ENCODE data around the gene ERICH4.

The ERICH4 gene

DNA sequence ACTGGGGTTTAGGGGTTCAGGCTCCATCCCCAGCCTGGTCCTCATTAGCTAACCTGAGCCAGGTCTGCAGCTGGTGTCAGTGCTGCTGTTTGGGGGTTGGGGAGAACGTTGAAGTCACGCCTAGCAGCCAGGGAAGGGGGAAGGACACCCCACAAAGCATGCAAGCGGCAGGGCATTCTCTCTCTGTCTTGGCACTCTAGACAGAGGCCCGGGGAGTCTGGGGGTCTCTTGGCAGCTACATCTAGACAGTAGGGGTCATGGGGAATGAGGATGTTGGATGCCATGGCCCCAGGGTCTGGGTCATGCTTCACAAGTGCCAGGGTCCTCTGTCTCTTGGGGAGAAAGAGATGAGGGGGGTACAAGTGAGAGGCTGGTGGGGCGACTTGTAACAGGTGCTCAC is 2.6 kb downstream of the ERICH4 start:
- DNase-seq (ENCODE audit: low read depth): no peak
- H3K4me3 ChIP-seq (ENCODE audit: low read depth, low read length): no peak overlapping the region
- TF ChIP-seq, protein P1, sequence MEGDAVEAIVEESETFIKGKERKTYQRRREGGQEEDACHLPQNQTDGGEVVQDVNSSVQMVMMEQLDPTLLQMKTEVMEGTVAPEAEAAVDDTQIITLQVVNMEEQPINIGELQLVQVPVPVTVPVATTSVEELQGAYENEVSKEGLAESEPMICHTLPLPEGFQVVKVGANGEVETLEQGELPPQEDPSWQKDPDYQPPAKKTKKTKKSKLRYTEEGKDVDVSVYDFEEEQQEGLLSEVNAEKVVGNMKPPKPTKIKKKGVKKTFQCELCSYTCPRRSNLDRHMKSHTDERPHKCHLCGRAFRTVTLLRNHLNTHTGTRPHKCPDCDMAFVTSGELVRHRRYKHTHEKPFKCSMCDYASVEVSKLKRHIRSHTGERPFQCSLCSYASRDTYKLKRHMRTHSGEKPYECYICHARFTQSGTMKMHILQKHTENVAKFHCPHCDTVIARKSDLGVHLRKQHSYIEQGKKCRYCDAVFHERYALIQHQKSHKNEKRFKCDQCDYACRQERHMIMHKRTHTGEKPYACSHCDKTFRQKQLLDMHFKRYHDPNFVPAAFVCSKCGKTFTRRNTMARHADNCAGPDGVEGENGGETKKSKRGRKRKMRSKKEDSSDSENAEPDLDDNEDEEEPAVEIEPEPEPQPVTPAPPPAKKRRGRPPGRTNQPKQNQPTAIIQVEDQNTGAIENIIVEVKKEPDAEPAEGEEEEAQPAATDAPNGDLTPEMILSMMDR (IDR thresholded peaks at IDR 0.05; ENCODE audit: insufficient read depth, low read depth, low read length, missing control alignments): no peak

DNA sequence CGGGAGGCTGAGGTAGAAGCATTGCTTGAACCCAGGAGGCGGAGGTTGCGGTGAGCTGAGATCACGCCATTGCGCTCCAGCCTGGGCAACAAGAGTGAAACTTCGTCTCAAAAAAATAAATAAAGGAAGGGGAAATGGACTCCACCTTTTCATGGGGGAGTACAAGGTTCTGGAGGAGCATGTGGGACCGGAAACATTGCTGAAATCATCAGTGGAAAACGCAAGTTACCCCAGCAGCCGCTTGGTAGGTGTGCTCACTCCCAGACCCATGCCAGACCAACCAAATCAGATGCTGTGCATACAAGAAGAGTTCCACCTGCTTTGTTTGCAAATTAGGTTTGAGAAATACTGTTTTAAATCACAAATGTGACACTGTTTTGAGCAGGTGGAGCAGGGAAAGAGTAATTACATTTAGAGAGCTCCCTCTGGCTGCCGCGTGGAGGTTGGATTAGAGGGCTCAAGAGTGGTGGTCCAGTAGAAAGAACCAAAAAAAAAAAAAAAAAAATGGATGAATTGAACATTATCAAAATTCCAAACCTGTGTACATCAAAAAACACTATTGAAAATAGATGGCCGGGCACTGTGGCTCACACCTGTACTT is 4.9 kb downstream of the ERICH4 start:
- no peak overlapping the region for H3K4me3 ChIP-seq (ENCODE audit: low read depth, low read length)
- no peak for DNase-seq (ENCODE audit: low read depth)
- TF ChIP-seq, protein P1 (IDR thresholded peaks at IDR 0.05; ENCODE audit: insufficient read depth, low read depth, low read length, missing control alignments): no peak

DNA sequence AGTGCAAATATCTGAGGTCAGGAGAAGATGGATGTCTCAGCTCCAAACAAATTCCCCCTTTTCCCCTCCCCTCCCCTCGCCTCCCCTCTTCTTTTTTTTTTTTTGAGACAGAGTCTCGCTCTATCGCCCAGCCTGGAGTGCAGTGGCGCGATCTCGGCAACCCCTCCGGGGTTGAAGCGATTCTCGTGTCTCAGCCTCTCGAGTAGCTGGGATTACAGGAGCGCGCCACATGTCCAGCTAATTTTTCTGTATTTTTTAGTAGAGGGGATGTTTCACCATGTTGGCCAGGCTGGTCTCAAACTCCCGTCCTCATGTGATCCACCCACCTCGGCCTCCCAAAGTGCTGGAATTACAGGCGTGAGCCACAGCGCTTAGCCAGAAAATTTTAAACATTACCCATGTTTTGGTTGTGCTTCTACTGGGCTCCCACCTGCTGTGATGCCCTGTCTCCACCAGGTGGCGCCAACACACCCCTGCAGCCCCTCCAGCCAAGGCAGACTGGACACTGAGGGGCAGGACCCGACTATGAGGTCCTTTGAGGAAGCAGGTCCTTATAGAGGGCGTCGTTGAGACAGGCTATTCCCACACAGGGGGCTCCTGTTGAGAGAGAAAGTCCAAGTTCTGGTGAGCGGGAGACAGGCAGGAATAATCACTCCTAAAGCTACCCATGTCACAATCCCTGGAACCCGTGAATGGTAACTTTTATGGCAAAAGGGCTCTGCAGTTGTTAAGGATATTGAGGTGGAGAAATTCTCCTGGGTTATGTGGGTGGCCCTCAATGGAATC is 6.3 kb downstream of the ERICH4 start:
- DNase-seq (ENCODE audit: low read depth): peak; percentile 87
- TF ChIP-seq, protein P1 (IDR thresholded peaks at IDR 0.05; ENCODE audit: insufficient read depth, low read depth, low read length, missing control alignments): peak; percentile 93
- H3K4me3 ChIP-seq (ENCODE audit: low read depth, low read length): peak overlapping the region; percentile 17

DNA sequence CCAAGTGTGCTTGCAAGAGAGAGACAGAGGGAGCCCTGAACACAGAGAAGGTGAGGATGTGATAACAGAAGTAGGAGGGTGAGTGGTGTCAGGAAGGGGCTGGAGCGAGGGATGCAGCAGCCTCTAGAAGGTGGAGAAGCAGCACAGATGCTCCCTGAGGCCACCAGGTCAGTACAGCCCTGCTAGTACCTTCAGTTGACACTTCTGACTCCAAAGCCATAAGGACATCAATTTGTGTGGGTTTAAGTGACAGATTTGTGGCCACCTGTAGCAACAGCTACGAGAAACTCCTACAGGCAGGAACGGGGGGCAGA is 6.9 kb downstream of the ERICH4 start:
- H3K4me3 ChIP-seq (ENCODE audit: low read depth, low read length): no peak overlapping the region
- DNase-seq (ENCODE audit: low read depth): no peak
- TF ChIP-seq, protein P1 (IDR thresholded peaks at IDR 0.05; ENCODE audit: insufficient read depth, low read depth, low read length, missing control alignments): no peak

DNA sequence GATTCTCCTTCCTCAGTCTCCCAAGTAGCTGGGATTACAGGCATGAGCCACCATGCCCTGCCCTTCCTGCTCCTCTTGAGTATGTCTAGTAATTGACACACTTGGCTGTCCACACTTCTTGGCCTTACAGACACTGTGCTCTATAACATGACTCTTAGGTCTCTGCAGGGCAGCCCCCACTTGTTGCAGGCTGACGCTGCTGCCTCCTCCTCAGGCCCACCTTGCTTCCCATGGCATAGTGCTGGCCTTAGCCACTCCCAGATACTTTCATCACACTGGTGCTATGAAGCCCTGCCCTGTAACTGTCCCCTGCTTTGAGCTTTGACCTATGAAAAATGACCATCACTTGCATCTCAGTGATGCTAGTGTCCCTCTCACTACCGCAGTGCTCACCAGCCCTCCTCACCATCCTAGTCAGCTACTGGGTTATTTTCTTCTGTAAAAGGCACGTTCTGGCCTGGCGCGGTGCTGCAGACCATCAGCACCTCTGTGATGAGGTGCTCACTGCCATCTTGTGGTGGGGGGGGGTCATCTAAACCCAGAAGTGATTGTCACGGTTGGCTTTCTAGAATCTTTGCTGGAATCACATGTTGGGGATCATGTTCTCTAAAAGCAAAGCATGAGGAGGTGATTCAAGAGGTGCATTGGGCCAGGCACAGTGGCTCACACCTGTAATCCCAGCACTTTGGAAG is 9.8 kb downstream of the ERICH4 start:
- DNase-seq (ENCODE audit: low read depth): no peak
- H3K4me3 ChIP-seq (ENCODE audit: low read depth, low read length): no peak overlapping the region
- TF ChIP-seq, protein P1 (IDR thresholded peaks at IDR 0.05; ENCODE audit: insufficient read depth, low read depth, low read length, missing control alignments): no peak

DNA sequence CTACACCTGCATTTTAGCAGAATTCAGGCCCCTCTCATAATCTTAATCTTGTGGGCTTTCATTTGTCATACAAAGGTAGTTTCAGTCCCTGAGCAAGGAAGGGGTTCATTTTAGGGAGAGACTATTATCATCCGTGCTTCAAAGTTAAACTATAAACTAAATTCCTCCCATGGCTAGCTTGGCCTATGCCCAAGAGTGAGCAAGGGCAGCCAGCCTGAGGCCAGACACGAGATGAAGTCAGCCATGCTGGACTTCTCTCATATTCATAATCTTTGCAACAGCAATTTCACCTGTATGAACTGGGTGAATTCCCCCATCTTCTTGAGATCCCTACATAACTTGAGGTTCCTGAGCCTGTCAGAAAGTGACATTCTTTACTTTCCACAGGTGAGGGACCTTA is 13.0 kb downstream of the ERICH4 start:
- no peak overlapping the region for H3K4me3 ChIP-seq (ENCODE audit: low read depth, low read length)
- TF ChIP-seq, protein P1 (IDR thresholded peaks at IDR 0.05; ENCODE audit: insufficient read depth, low read depth, low read length, missing control alignments): no peak
- DNase-seq (ENCODE audit: low read depth): no peak

All from GM12865 (cell line).